Fibroblast of lung (primary cell): ENCODE results near the gene CSGALNACT2. TPM values are rescaled to one million over a fixed set of nuclear protein-coding genes. Genes with fewer than 3 reads are reported as not detected.

Experiments
- DNase-seq, 2 donors: peaks; one replicate each; pipeline versions ENCODE4 v3.0.0 to v3.0.0-alpha.2; 2010; ENCODE audit warnings: low read depth in 2 of 2
- H2AFZ ChIP-seq: 2 replicates; pipeline ENCODE4 v1.5.1; 2012; ENCODE audit warnings: low read length, control low read depth, inconsistent platforms
- H3K27ac ChIP-seq: 2 replicates; pipeline ENCODE4 v1.5.1; 2011; ENCODE audit warnings: low read length, control low read depth; ENCODE audit not compliant: insufficient read depth
- H3K27me3 ChIP-seq: 2 replicates; pipeline ENCODE4 v1.5.1; 2011; ENCODE audit warnings: mild to moderate bottlenecking, low read length; ENCODE audit not compliant: control insufficient read depth, insufficient read depth
- H3K36me3 ChIP-seq: 2 replicates; pipeline ENCODE4 v1.5.1; 2011; ENCODE audit warnings: low read length; ENCODE audit not compliant: control insufficient read depth, insufficient read depth
- H3K4me1 ChIP-seq: 2 replicates; pipeline ENCODE4 v1.5.1; 2011; ENCODE audit warnings: low read length; ENCODE audit not compliant: control insufficient read depth, insufficient read depth; ENCODE audit errors: extremely low read depth
- H3K4me2 ChIP-seq: 2 replicates; pipeline ENCODE4 v1.5.1; 2011; ENCODE audit warnings: low read length, control low read depth; ENCODE audit not compliant: insufficient read depth; ENCODE audit errors: extremely low read depth
- H3K4me3 ChIP-seq, 4 experiments: fragments of 200-600 bp in 1 of 4; sonication (generic) in 1 of 4; replicated peaks in 1 of 4; 2 replicates each; pipeline ENCODE4 v1.5.1; 2011 to 2016; ENCODE audit warnings: low read length in 4 of 4, low read depth in 3 of 4, mild to moderate bottlenecking in 3 of 4, control low read depth in 2 of 4, inconsistent platforms in 1 of 4, mixed read lengths in 1 of 4; ENCODE audit not compliant: insufficient read depth in 1 of 4; ENCODE audit errors: control extremely low read depth in 1 of 4
- H3K79me2 ChIP-seq: 2 replicates; pipeline ENCODE4 v1.5.1; 2012; ENCODE audit warnings: mild to moderate bottlenecking, low read length, inconsistent platforms; ENCODE audit not compliant: control insufficient read depth, insufficient read depth
- H3K9ac ChIP-seq: 2 replicates; pipeline ENCODE4 v1.5.1; 2011; ENCODE audit warnings: mild to moderate bottlenecking, low read length, control low read depth; ENCODE audit not compliant: insufficient read depth
- H3K9me3 ChIP-seq: 2 replicates; pipeline ENCODE4 v1.5.1; 2012; ENCODE audit warnings: low read depth, low read length; ENCODE audit not compliant: control insufficient read depth, insufficient read depth
- H4K20me1 ChIP-seq: 2 replicates; pipeline ENCODE4 v1.5.1; 2011; ENCODE audit warnings: low read length; ENCODE audit not compliant: control insufficient read depth, insufficient read depth; ENCODE audit errors: extremely low read depth
- EZH2 ChIP-seq: IDR thresholded peaks from 2 replicates; pipeline ENCODE4 v1.5.1; 2012; ENCODE audit warnings: low read length, control low read depth, mild to moderate bottlenecking; ENCODE audit errors: missing control alignments
- polyA plus RNA-seq, 2 donors: library from polyadenylated mRNA; depleted of rRNA in 1 of 2; stranded (reverse) in 1 of 2; unstranded in 1 of 2; fragments of >200 nt; gene quantifications; 2 replicates each; pipeline ENCODE4 v1.2.1, GENCODE V29; 2011 to 2012; ENCODE audit warnings: missing spikeins in 1 of 2
- total RNA-seq: library from RNA; depleted of rRNA; stranded (reverse); fragments of >200 nt; gene quantifications from 2 replicates; pipeline ENCODE4 v1.2.1, GENCODE V29; 2014
- TF ChIP-seq, protein P1 (sequence below), 2 donors: IDR thresholded peaks in 1 of 2; conservative IDR thresholded peaks in 1 of 2; 1 replicate in 1 of 2; 2 replicates in 1 of 2; pipeline ENCODE4 v1.5.1; 2011 to 2012; ENCODE audit warnings: low read length in 2 of 2, control low read depth in 1 of 2, inconsistent platforms in 1 of 2, low read depth in 1 of 2, mild to moderate bottlenecking in 1 of 2

CSGALNACT2 gene
- total and polyA plus RNA-seq, 2 donors (not counting 1 experiment from before 2014, with no cell fraction given), result 38.6 to 46.9 TPM

DNA sequence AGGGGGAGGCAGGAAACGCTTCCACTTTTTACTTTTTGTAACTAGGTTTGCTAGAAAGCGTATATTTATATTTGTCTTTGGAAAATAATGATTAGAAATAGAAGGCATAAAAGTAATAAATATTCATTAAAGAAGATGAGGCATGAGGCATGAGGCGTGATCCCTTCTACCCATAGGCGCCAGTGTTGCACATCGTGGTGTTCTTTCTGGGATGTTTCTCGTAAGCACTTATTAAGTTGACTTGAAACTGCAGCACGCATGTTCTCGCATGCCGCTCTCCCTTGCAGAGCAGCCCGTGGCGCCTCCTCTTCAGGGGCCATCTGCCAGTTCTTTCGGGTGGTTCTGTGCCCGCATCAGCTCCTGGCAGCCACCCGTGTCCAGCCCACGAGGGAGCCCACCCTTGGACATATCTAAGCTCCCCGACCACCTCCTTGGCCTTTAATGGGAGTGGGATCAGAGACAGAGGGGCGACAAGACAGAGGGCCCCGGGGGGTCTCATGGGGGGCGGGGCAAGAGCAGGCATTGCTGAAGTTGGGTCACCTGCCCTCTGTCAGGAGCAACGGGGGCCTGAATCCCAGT lies 28.5 kb upstream of the CSGALNACT2 start:
- DNase-seq, result no peak
- no peak overlapping the region for H3K9ac ChIP-seq
- no peaks in the 10 kb centered on the region for H3K4me1 ChIP-seq
- no peaks in the 10 kb centered on the region for H3K9me3 ChIP-seq
- no peak overlapping the region for H3K4me2 ChIP-seq
- H3K36me3 ChIP-seq, result no peaks in the 10 kb centered on the region
- TF ChIP-seq, protein P1, sequence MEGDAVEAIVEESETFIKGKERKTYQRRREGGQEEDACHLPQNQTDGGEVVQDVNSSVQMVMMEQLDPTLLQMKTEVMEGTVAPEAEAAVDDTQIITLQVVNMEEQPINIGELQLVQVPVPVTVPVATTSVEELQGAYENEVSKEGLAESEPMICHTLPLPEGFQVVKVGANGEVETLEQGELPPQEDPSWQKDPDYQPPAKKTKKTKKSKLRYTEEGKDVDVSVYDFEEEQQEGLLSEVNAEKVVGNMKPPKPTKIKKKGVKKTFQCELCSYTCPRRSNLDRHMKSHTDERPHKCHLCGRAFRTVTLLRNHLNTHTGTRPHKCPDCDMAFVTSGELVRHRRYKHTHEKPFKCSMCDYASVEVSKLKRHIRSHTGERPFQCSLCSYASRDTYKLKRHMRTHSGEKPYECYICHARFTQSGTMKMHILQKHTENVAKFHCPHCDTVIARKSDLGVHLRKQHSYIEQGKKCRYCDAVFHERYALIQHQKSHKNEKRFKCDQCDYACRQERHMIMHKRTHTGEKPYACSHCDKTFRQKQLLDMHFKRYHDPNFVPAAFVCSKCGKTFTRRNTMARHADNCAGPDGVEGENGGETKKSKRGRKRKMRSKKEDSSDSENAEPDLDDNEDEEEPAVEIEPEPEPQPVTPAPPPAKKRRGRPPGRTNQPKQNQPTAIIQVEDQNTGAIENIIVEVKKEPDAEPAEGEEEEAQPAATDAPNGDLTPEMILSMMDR (conservative IDR thresholded peaks at IDR 0.05 in 1 of 2, IDR thresholded peaks at IDR 0.05 in 1 of 2; ENCODE audit: low read depth in 1 of 2, low read length in 2 of 2), result no peak
- no peak for TF ChIP-seq EZH2
- H4K20me1 ChIP-seq, result no peaks in the 10 kb centered on the region
- H3K4me3 ChIP-seq, result no peak overlapping the region
- no peak overlapping the region for H3K27ac ChIP-seq
- H3K79me2 ChIP-seq, result no peaks in the 10 kb centered on the region
- H2AFZ ChIP-seq, result no peak overlapping the region
- no peaks in the 10 kb centered on the region for H3K27me3 ChIP-seq

DNA sequence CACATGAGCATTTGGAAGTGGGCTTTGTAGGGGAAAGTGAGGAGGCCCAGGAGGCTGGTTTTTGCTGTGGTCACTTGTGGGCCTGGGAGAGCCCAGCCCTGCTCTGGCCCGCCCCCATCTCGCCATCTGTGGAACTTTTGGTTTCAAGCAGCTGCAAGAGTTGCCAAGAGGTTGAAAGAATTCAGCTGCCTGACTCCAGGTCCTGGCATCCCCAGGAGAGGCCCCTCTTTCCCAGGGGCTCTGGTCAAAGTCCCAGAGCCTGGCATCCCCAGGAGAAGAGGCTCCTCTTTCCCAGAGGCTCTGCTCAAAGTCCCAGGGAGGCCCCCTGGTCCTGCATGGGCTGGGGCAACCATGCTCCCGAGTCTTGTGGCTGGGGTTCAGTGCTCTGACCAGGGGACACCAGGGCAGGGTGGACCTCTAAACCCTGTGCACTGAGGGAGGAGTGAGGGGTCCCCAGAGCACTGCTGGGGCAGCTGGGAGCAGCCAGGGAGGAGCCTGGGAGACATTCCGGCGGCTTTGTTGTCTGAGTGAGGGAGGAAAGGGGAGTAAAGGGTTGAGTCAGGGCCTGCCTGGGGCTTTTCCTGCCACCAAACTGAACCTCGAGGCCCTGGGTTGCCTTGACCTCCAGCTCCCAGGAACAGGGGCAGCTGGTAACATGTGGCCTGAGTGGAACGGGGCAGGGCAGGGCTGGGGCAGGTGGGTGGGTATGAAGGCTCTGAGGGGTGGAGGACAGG lies 27.7 kb upstream of the CSGALNACT2 start:
- Histone ChIP-seq H2AFZ (no peak overlapping the region), H3K9me3 (no peaks in the 10 kb centered on the region), H4K20me1 (no peaks in the 10 kb centered on the region), H3K27me3 (no peaks in the 10 kb centered on the region), H3K27ac (no peak overlapping the region), H3K79me2 (no peaks in the 10 kb centered on the region), H3K4me3 (no peak overlapping the region), H3K4me2 (no peak overlapping the region), H3K36me3 (no peaks in the 10 kb centered on the region), H3K4me1 (no peaks in the 10 kb centered on the region), H3K9ac (no peak overlapping the region)
- DNase-seq, result peak; percentile 45 to 80
- TF ChIP-seq EZH2, result no peak
- TF ChIP-seq, protein P1 (conservative IDR thresholded peaks at IDR 0.05 in 1 of 2, IDR thresholded peaks at IDR 0.05 in 1 of 2; ENCODE audit: low read depth in 1 of 2, low read length in 2 of 2), result no peak

DNA sequence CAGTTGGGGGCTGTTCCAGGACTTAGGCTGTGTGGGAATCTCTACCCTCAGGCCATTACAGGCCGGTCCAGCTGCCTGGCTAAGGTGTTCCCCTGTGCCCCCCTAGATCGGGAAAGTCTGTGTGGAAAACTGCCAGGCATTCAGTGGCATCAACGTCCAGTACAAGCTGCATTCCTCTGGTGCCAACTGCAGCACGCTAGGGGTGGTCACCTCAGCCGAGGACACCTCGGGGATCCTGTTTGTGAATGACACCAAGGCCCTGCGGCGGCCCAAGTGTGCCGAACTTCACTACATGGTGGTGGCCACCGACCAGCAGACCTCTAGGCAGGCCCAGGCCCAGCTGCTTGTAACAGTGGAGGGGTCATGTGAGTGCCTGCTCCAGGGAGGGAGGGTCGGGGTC lies 27.1 kb upstream of the CSGALNACT2 start:
- Histone ChIP-seq H2AFZ (no peak overlapping the region), H3K4me1 (no peaks in the 10 kb centered on the region), H3K27me3 (no peaks in the 10 kb centered on the region), H3K36me3 (no peaks in the 10 kb centered on the region), H3K4me2 (no peak overlapping the region), H3K27ac (no peak overlapping the region), H3K9ac (no peak overlapping the region), H3K79me2 (no peaks in the 10 kb centered on the region), H4K20me1 (no peaks in the 10 kb centered on the region), H3K4me3 (no peak overlapping the region), H3K9me3 (no peaks in the 10 kb centered on the region)
- DNase-seq, result no peak
- TF ChIP-seq, protein P1 (conservative IDR thresholded peaks at IDR 0.05 in 1 of 2, IDR thresholded peaks at IDR 0.05 in 1 of 2; ENCODE audit: low read depth in 1 of 2, low read length in 2 of 2), result no peak
